Caco-2 (cell line): Measurements from ENCODE around the gene SIDT2. TPM values are rescaled to one million over a fixed set of nuclear protein-coding genes. Genes with fewer than 3 reads are reported as not detected.

Experiments
- BruUV-seq: library from RNA; stranded (reverse); fragments of 400-500 nt; replicated peaks from 2 replicates; lab custom pipeline; 2021; lab: Mats Ljungman, UMichigan
- CTCF ChIA-PET: fragments of 300-600 bp; sonication (Branson Sonifier 250); formaldehyde crosslinking; loops from one replicate; lab custom pipeline; 2022; ENCODE audit warnings: antibody characterized with exemption; lab: Charles Lee
- POLR2A ChIA-PET: fragments of 300-600 bp; sonication (Branson Sonifier 250); formaldehyde crosslinking; loops from one replicate; lab custom pipeline; 2022; ENCODE audit warnings: antibody characterized with exemption; lab: Charles Lee
- DNase-seq, 2 experiments: peaks; one replicate each; pipeline versions ENCODE4 v3.0.0 to v3.0.0-alpha.2; 2020 to 2022
- H3K27me3 ChIP-seq: replicated peaks from 2 replicates; pipeline ENCODE4 v1.6.0; 2011; ENCODE audit warnings: low read length; ENCODE audit not compliant: control insufficient read depth, insufficient read depth
- H3K36me3 ChIP-seq: 2 replicates; pipeline ENCODE4 v1.5.1; 2011; ENCODE audit warnings: low read length; ENCODE audit not compliant: control insufficient read depth, insufficient read depth
- H3K4me1 ChIP-seq: fragments of 250-450 bp; sonication (Bioruptor Pico); 2 replicates; pipeline ENCODE4 v1.5.1; 2020; ENCODE audit warnings: mild to moderate bottlenecking
- H3K4me3 ChIP-seq: 2 replicates; pipeline ENCODE4 v1.5.1; 2011; ENCODE audit warnings: low read depth, mild to moderate bottlenecking, control low read depth, low read length
- H3K9me3 ChIP-seq: fragments of 250-450 bp; sonication (Bioruptor Pico); 2 replicates; pipeline ENCODE4 v1.5.1; 2020; ENCODE audit warnings: mild to moderate bottlenecking, moderate library complexity
- H3K27ac Mint-ChIP-seq: one replicate; pipeline ENCODE4 v1.8.0; 2022; ENCODE audit warnings: mixed read lengths; ENCODE audit not compliant: unreplicated experiment
- H3K27me3 Mint-ChIP-seq: one replicate; pipeline ENCODE4 v1.8.0; 2022; ENCODE audit warnings: mixed read lengths; ENCODE audit not compliant: insufficient read depth, unreplicated experiment
- H3K36me3 Mint-ChIP-seq: one replicate; pipeline ENCODE4 v1.8.0; 2022; ENCODE audit warnings: mild to moderate bottlenecking, mixed read lengths; ENCODE audit not compliant: insufficient read depth, unreplicated experiment
- H3K4me1 Mint-ChIP-seq: one replicate; pipeline ENCODE4 v1.8.0; 2022; ENCODE audit warnings: low read depth, mixed read lengths; ENCODE audit not compliant: unreplicated experiment
- H3K4me3 Mint-ChIP-seq: one replicate; pipeline ENCODE4 v1.8.0; 2022; ENCODE audit warnings: mild to moderate bottlenecking, moderate library complexity, mixed read lengths; ENCODE audit not compliant: unreplicated experiment
- H3K9me3 Mint-ChIP-seq: one replicate; pipeline ENCODE4 v1.8.0; 2022; ENCODE audit warnings: mixed read lengths; ENCODE audit not compliant: unreplicated experiment
- CTCF ChIP-seq, 2 experiments: fragments of 200-600 bp in 1 of 2; IDR thresholded peaks; 1 replicate in 1 of 2; 2 replicates in 1 of 2; pipeline versions ENCODE4 v1.5.1 to v1.8.0; 2011 to 2022; ENCODE audit warnings: antibody characterized with exemption in 1 of 2, control low read depth in 1 of 2, inconsistent platforms in 1 of 2, low read depth in 1 of 2, low read length in 1 of 2, mild to moderate bottlenecking in 1 of 2, moderate library complexity in 1 of 2; ENCODE audit not compliant: insufficient read depth in 1 of 2, severe bottlenecking in 1 of 2, unreplicated experiment in 1 of 2
- intact Hi-C: fragments of 100-400 bp; cut with micrococcal nuclease; formaldehyde crosslinking; loops from one replicate; pipeline ENCODE4 v1.10.0; 2022; ENCODE audit not compliant: unreplicated experiment
- total RNA-seq: library from RNA; stranded (reverse); gene quantifications from 2 replicates; pipeline ENCODE4 v1.2.3, GENCODE V29; 2022

The SIDT2 gene
- total RNA-seq, 1 experiment from 2014 or later, result 61.7 TPM

- ChIA-PET POLR2A (interaction anchor here (0.6 to 1.0 kb wide), 3 partner anchors 13 to 104 kb away, joined by 3 to 5 read pairs (median 4); partner anchors contain the start of genes CEP164 and SIDT2), CTCF (interaction anchor here (0.6 to 5.1 kb wide), 6 partner anchors 11 to 491 kb away, joined by 3 to 38 read pairs (median 4); partner anchors contain the start of gene SIDT2)
- peak overlapping the region; percentile 34 for H3K4me3 Mint-ChIP-seq
- intact Hi-C loops, result no loop called here
- Histone ChIP-seq H3K9me3 (no peaks in the 10 kb centered on the region), H3K4me3 (no peak overlapping the region), H3K4me1 (peaks cover 47% of the 10 kb centered on the region), H3K36me3 (peaks cover 2% of the 10 kb centered on the region; the same call in 1 of the 2 replicates), H3K27me3 (no peaks in the 10 kb centered on the region)
- no peaks in the 10 kb centered on the region for H3K27me3 Mint-ChIP-seq
- no peaks in the 10 kb centered on the region for H3K9me3 Mint-ChIP-seq
- no TSS peak for BruUV-seq
- peaks cover 43% of the 10 kb centered on the region for H3K4me1 Mint-ChIP-seq
- no peak for DNase-seq
- H3K27ac Mint-ChIP-seq, result peak overlapping the region; percentile 79
- no peak for TF ChIP-seq CTCF (IDR thresholded peaks at IDR 0.05; ENCODE audit: insufficient read depth in 1 of 2, low read depth in 1 of 2, low read length in 1 of 2, severe bottlenecking in 1 of 2, unreplicated experiment in 1 of 2)
- H3K36me3 Mint-ChIP-seq, result peaks cover 75% of the 10 kb centered on the region
These were observed 45.5 kb downstream of the SIDT2 start for GRCh38 chr11:117223741-117224689.

GRCh38 chr11:117225553-117226170, 47.1 kb downstream of the SIDT2 start:
- H3K4me1 ChIP-seq, result peaks cover 34% of the 10 kb centered on the region
- Mint-ChIP-seq H3K4me1 (peaks cover 40% of the 10 kb centered on the region), H3K27me3 (no peaks in the 10 kb centered on the region), H3K4me3 (no peak overlapping the region), H3K36me3 (peaks cover 60% of the 10 kb centered on the region), H3K27ac (peak overlapping the region; percentile 79), H3K9me3 (no peaks in the 10 kb centered on the region)
- POLR2A ChIA-PET, result interaction anchor here (0.5 to 1.8 kb wide), 3 partner anchors 47 to 1967 kb away, joined by 3 to 10 read pairs (median 7); partner anchors contain the start of genes PAFAH1B2 and SIDT2
- no peaks in the 10 kb centered on the region for H3K9me3 ChIP-seq
- BruUV-seq, result no TSS peak
- no peak for TF ChIP-seq CTCF (IDR thresholded peaks at IDR 0.05; ENCODE audit: insufficient read depth in 1 of 2, low read depth in 1 of 2, low read length in 1 of 2, severe bottlenecking in 1 of 2, unreplicated experiment in 1 of 2)
- intact Hi-C loops, result loop anchor here (1.0 to 2.0 kb wide), 6 partner anchors 27 to 493 kb away; partner anchors contain the start of genes SIDT2 and TAGLN
- peaks cover 4% of the 10 kb centered on the region for H3K36me3 ChIP-seq
- H3K27me3 ChIP-seq, result no peaks in the 10 kb centered on the region
- DNase-seq, result no peak
- CTCF ChIA-PET, result interaction anchor here (0.7 to 5.1 kb wide), 13 partner anchors 9 to 483 kb away, joined by 3 to 38 read pairs (median 4); partner anchors contain the start of genes PAFAH1B2 and SIDT2
- no peak overlapping the region for H3K4me3 ChIP-seq
